Osteocyte (in vitro differentiated cells): Measurements from ENCODE around the gene HACE1. TPM values are rescaled to one million over a fixed set of nuclear protein-coding genes. Genes with fewer than 3 reads are reported as not detected.
A peak's percentile ranks its signal among the peaks of the same experiment; 100 is the strongest.

ENCODE experiments used
- DNase-seq: peaks from one replicate; pipeline ENCODE4 v3.0.0; 2021; ENCODE audit warnings: mixed read lengths; ENCODE audit not compliant: unreplicated experiment; ENCODE audit errors: extremely low spot score
- H3K27ac Mint-ChIP-seq: one replicate; pipeline ENCODE4 v1.8.0; 2021; ENCODE audit warnings: mild to moderate bottlenecking, mixed read lengths; ENCODE audit not compliant: unreplicated experiment
- H3K27me3 Mint-ChIP-seq: one replicate; pipeline ENCODE4 v1.8.0; 2021; ENCODE audit warnings: mixed read lengths; ENCODE audit not compliant: unreplicated experiment
- H3K36me3 Mint-ChIP-seq: one replicate; pipeline ENCODE4 v1.8.0; 2021; ENCODE audit warnings: mixed read lengths; ENCODE audit not compliant: unreplicated experiment
- H3K4me1 Mint-ChIP-seq: one replicate; pipeline ENCODE4 v1.8.0; 2021; ENCODE audit warnings: mixed read lengths; ENCODE audit not compliant: unreplicated experiment
- H3K4me3 Mint-ChIP-seq: one replicate; pipeline ENCODE4 v1.8.0; 2021; ENCODE audit warnings: mild to moderate bottlenecking, moderate library complexity, mixed read lengths; ENCODE audit not compliant: unreplicated experiment
- H3K9me3 Mint-ChIP-seq: one replicate; pipeline ENCODE4 v1.8.0; 2021; ENCODE audit warnings: mixed read lengths; ENCODE audit not compliant: unreplicated experiment
- total RNA-seq: library from RNA; stranded (reverse); gene quantifications from 2 replicates; pipeline ENCODE4 v1.2.1, GENCODE V29; 2021
- TF ChIP-seq, protein P1 (sequence below): fragments of 200-600 bp; sonication (generic); IDR thresholded peaks from 2 replicates; pipeline ENCODE4 v1.5.0; 2021; ENCODE audit warnings: antibody characterized with exemption, mild to moderate bottlenecking, moderate library complexity

HACE1 gene
- total RNA-seq, 1 donor from 2014 or later = 29.9 TPM

DNA sequence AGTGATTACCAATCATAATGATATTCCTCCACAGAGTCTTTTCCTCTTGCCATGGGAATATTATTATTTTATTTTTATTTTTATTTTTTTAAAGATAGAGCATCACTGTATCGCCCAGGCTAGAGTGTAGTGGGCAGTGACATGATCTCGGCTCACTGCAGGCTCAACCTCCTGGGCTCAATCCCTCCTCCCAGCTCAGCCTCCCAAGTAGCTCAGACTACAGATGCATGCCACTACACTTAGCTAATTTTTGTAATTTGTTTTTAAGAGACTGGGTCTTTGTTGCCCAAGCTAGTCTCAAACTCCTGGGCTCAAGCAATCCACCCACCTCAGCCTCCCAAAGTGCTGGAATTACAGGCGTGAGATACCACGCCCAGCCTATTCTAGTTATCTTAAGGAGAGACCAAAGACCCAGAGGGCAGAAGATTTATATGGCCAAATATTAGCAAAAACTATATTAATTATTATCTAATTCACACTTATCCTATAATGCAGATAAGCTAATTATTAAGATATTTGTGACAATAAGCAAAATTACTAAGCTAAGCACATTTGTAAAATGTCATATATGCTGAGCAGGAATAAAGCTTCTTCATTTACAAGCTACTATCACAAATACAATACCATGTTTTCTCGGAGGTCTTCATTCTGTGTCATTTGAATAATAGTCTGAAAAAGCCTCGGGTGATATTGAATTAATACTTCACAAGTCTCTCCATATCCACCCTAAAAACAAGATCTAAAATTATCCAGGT lies 63.5 kb downstream of the HACE1 start:
- Mint-ChIP-seq H3K4me3 (no peak overlapping the region), H3K4me1 (peaks cover 7% of the 10 kb centered on the region), H3K27ac (no peak overlapping the region)

DNA sequence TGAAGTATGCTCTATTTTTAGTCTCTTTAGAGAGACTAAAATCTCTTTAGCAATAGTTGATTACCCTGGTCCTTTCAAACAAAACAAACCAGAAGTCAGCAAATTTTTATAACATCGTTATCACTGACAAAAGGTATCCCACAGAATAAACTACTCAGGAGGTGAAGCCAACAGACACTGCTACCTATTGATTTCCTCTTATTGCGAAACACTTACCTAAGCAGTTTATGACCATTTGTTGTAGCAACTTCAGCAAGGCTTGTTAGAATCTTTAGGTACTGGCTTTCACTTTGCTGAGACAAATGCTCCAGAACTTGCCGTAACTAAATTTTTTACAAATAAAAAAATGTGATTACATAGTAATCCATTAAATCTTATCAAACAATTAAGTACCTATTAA lies 64.4 kb downstream of the HACE1 start:
- H3K36me3 Mint-ChIP-seq = peaks cover 21% of the 10 kb centered on the region
- no peak for DNase-seq
- TF ChIP-seq, protein P1, sequence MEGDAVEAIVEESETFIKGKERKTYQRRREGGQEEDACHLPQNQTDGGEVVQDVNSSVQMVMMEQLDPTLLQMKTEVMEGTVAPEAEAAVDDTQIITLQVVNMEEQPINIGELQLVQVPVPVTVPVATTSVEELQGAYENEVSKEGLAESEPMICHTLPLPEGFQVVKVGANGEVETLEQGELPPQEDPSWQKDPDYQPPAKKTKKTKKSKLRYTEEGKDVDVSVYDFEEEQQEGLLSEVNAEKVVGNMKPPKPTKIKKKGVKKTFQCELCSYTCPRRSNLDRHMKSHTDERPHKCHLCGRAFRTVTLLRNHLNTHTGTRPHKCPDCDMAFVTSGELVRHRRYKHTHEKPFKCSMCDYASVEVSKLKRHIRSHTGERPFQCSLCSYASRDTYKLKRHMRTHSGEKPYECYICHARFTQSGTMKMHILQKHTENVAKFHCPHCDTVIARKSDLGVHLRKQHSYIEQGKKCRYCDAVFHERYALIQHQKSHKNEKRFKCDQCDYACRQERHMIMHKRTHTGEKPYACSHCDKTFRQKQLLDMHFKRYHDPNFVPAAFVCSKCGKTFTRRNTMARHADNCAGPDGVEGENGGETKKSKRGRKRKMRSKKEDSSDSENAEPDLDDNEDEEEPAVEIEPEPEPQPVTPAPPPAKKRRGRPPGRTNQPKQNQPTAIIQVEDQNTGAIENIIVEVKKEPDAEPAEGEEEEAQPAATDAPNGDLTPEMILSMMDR = no peak
- no peak overlapping the region for H3K27ac Mint-ChIP-seq
- no peaks in the 10 kb centered on the region for H3K9me3 Mint-ChIP-seq
- no peak overlapping the region for H3K4me3 Mint-ChIP-seq
- peaks cover 14% of the 10 kb centered on the region for H3K4me1 Mint-ChIP-seq
- no peaks in the 10 kb centered on the region for H3K27me3 Mint-ChIP-seq

More for the DNA sequence above, 63.5 kb downstream of the HACE1 start:
- Mint-ChIP-seq H3K36me3 (peaks cover 29% of the 10 kb centered on the region), H3K9me3 (peaks cover 5% of the 10 kb centered on the region), H3K27me3 (no peaks in the 10 kb centered on the region)
- no peak for DNase-seq
- TF ChIP-seq, protein P1 = no peak

DNA sequence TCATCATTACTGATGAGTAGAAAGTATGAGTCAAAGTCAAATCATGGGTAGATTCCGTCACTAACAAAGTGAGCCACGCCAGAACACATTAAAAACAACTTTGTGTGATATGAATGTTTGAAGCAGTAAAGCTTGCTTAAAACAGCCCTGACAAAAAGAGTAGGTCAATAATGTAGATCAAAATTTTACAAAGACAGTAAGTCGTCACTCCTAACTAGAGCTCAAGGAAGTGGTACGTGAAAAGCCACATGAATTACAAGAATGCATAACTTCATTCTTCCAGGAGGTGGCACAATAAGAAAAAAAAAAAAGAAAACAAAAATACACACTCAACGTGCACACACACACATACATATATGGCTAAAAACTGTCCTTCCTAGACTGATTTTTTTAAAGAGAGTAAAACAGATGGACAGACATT lies 69.9 kb downstream of the HACE1 start:
- Mint-ChIP-seq H3K36me3 (peaks cover 25% of the 10 kb centered on the region), H3K4me1 (peaks cover 57% of the 10 kb centered on the region), H3K4me3 (peak overlapping the region; percentile 31), H3K27me3 (no peaks in the 10 kb centered on the region), H3K27ac (peak overlapping the region; percentile 90), H3K9me3 (no peaks in the 10 kb centered on the region)
- no peak for DNase-seq
- TF ChIP-seq, protein P1 = peak; percentile 50

DNA sequence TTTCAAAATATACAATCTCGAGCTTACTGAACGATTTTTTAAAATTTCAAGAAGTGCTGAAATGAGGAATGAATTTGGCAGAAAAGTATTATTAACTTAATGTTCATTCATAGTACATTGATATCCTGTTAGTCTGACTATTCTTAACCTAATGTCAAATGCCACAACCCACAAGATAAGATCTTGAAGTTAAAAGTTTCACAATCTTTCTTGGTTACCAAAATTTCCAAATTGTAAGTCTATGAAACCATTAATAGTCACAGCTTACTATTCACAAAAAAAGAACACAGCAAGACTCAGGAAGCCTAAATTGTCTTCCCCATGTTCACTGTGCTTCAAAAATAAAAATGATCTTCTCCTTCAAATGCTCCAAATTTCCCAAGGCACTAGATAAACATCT lies 71.3 kb downstream of the HACE1 start:
- Mint-ChIP-seq H3K4me3 (no peak overlapping the region), H3K27ac (peak overlapping the region; percentile 90), H3K27me3 (no peaks in the 10 kb centered on the region)

DNA sequence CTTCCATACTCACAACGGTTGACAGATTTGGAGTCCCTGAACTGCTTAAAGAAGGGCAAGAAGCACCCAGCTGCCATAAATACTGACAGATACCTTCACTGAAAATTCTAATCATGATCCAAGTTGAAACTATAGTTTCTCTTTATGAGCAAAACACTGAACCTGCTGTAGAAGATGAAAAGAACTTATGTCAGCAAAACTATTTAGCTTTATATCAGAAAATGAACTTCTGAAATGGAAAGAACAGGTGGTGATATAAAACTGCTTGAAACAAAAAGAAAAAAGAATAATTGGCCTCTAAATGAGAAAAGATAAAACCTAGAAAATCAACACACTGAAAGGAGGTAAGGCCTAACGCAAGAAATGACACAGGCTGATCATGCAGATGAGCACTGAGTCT lies 72.4 kb downstream of the HACE1 start:
- TF ChIP-seq, protein P1 = no peak
- peaks cover 18% of the 10 kb centered on the region for H3K36me3 Mint-ChIP-seq
- H3K27me3 Mint-ChIP-seq = no peaks in the 10 kb centered on the region
- peaks cover 77% of the 10 kb centered on the region for H3K4me1 Mint-ChIP-seq
- no peak overlapping the region for H3K4me3 Mint-ChIP-seq
- no peaks in the 10 kb centered on the region for H3K9me3 Mint-ChIP-seq
- DNase-seq = no peak
- peak overlapping the region; percentile 35 for H3K27ac Mint-ChIP-seq

More for the DNA sequence above, 71.3 kb downstream of the HACE1 start:
- DNase-seq = no peak
- peaks cover 19% of the 10 kb centered on the region for H3K36me3 Mint-ChIP-seq
- H3K9me3 Mint-ChIP-seq = no peaks in the 10 kb centered on the region
- TF ChIP-seq, protein P1 = no peak
- H3K4me1 Mint-ChIP-seq = peaks cover 71% of the 10 kb centered on the region
